GM13976 (cell line): ENCODE measurements around the gene BNIP3.

ENCODE experiments used
- DNase-seq: peaks from one replicate; pipeline ENCODE4 v3.0.0; 2012; ENCODE audit warnings: low spot score
- in situ Hi-C: fragments of 300-500 bp; cut with MboI; formaldehyde crosslinking; loops from one replicate; pipeline ENCODE4 v1.12.0; 2022; ENCODE audit warnings: low sequenced_read_pairs, mixed read lengths, inconsistent platforms; ENCODE audit not compliant: unreplicated experiment
- TF ChIP-seq, protein P1 (sequence below): IDR thresholded peaks from 2 replicates; pipeline ENCODE4 v1.5.1; 2012; ENCODE audit warnings: borderline replicate concordance, mild to moderate bottlenecking; ENCODE audit not compliant: insufficient read depth; ENCODE audit errors: extremely low read depth, missing control alignments, control extremely low read depth

Gene BNIP3

DNA sequence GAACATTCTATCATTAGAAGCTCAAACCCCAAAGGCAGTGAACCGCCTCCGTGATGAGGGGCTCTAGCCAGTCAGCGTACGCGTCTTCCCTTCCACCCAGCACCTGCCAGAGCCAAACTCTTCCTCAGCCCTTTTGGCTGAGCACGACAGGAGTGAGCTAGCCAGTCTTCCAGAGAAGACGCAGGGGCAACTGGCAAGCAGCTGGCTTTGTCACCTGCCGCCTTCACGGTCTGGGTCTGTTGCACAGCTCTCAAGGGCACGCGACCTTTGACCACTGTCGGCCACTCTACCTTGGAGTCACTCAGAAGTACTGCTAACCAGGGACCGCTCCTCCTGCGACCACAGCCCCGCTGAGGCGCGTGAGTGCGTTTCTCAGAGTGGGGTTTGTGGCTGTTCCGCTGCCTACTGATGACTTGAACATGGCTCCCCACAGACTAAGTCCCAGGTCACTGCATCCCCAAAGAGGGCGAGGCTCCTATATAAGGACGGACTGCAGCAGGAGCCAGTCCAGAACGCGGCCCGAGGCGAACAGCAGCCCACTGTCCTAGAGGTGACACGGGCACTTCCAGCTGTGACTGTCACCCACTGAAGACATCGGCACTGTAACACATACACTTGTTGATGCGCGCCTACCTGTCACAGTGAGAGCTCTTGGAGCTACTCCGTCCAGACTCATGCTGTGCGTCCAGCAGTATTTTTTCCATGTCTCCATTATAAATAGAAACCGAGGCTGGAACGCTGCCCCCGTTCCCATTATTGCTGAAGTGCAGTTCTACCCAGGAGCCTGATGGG is 8.4 kb downstream of the BNIP3 start:
- DNase-seq = no peak
- TF ChIP-seq, protein P1, sequence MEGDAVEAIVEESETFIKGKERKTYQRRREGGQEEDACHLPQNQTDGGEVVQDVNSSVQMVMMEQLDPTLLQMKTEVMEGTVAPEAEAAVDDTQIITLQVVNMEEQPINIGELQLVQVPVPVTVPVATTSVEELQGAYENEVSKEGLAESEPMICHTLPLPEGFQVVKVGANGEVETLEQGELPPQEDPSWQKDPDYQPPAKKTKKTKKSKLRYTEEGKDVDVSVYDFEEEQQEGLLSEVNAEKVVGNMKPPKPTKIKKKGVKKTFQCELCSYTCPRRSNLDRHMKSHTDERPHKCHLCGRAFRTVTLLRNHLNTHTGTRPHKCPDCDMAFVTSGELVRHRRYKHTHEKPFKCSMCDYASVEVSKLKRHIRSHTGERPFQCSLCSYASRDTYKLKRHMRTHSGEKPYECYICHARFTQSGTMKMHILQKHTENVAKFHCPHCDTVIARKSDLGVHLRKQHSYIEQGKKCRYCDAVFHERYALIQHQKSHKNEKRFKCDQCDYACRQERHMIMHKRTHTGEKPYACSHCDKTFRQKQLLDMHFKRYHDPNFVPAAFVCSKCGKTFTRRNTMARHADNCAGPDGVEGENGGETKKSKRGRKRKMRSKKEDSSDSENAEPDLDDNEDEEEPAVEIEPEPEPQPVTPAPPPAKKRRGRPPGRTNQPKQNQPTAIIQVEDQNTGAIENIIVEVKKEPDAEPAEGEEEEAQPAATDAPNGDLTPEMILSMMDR = no peak
- in situ Hi-C loops = no loop called here

- TF ChIP-seq, protein P1 = no peak
- DNase-seq = no peak
- in situ Hi-C loops = no loop called here
These were observed 9.2 kb downstream of the BNIP3 start for GRCh38 chr10:131972474-131973071.

GRCh38 chr10:131971591-131971990 is 10.1 kb downstream of the BNIP3 start:
- TF ChIP-seq, protein P1 = no peak
- DNase-seq = no peak
- in situ Hi-C loops = no loop called here

- DNase-seq = no peak
These were observed 10.8 kb downstream of the BNIP3 start for GRCh38 chr10:131970946-131971345.

GRCh38 chr10:131968949-131969348 is 12.8 kb downstream of the BNIP3 start:
- TF ChIP-seq, protein P1 = no peak
- DNase-seq = no peak
- in situ Hi-C loops = no loop called here

More at GRCh38 chr10:131970946-131971345, 10.8 kb downstream of the BNIP3 start:
- TF ChIP-seq, protein P1 = no peak
- in situ Hi-C loops = no loop called here

DNA sequence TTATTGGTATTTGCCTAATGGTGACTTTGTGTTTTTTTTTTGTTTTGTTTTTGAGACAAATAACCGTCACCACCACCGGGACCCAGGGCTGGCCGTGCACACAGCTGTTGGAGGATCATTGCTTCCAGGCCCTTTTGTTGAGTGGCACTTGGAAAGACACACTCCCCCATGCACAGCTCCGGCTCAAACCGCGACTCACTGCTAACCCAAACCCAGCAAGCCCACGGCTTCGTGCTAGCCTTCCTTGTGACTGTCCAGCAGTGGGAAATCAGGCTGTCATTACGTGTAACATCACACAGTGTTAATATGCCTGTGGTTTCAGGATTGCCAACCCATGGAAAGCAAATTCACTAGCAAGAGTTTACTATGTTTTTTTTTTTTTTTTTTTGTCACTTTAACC is 17.4 kb downstream of the BNIP3 start:
- TF ChIP-seq, protein P1 = no peak
- no peak for DNase-seq
- in situ Hi-C loops = no loop called here

GRCh38 chr10:131963811-131964210 is 17.9 kb downstream of the BNIP3 start:
- no peak for DNase-seq
- TF ChIP-seq, protein P1 = no peak
- in situ Hi-C loops = no loop called here
